ENCODE results near the gene NT5DC4.

The NT5DC4 gene

DNA sequence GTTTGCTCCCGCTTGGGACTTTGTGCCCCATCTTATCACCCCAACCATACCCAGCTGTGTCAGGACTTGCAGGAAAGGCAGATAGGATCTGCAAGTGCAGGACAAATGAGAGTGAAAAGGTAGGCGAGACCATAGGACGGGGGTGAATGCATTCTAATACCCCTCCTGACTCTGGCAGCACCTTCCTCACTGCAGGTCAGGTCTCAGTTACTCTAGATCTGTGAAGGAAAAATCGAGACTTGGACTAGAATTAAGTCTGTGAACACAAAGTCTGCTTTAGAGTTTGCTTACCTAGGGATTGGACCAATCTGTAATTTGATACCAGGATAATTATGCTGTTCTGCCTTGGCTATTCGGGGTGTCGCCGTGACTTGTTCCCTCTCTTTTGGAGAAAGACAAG lies 19.7 kb downstream of the NT5DC4 start:
- H3K27ac ChIP-seq = no peak overlapping the region
- no peak overlapping the region for H3K4me3 ChIP-seq

- no peak overlapping the region for H3K4me3 ChIP-seq
- peak overlapping the region in 1 of 21 experiments; percentile 58 for H3K27ac ChIP-seq
These were observed 29.1 kb downstream of the NT5DC4 start for GRCh38 chr2:112749755-112750559.

DNA sequence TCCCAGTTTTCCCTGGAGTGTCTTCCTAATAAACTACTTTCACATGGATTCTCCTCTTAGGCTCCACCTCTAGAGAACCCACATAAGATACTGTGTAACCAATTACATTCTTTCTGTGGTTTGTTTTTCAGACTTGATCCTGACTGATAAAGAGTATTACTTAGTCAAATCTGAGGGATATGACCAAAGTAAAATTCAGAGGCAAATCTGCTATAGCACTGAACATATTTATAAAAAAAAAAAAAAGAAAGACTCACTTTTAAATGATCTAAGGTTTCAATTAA lies 29.7 kb downstream of the NT5DC4 start:
- H3K4me3 ChIP-seq = no peak overlapping the region
- H3K27ac ChIP-seq = peak overlapping the region in 1 of 21 experiments; percentile 58

GRCh38 chr2:112751451-112752197 lies 30.8 kb downstream of the NT5DC4 start:
- no peak overlapping the region for H3K4me3 ChIP-seq
- no peak overlapping the region for H3K27ac ChIP-seq

- H3K4me3 ChIP-seq = no peak overlapping the region
- H3K27ac ChIP-seq = no peak overlapping the region
These were observed 31.8 kb downstream of the NT5DC4 start for GRCh38 chr2:112752667-112753066.

- Histone ChIP-seq H3K27ac (peak overlapping the region in 1 of 21 experiments; percentile 11), H3K4me3 (no peak overlapping the region)
These were observed 33.7 kb downstream of the NT5DC4 start for GRCh38 chr2:112754564-112754963.

DNA sequence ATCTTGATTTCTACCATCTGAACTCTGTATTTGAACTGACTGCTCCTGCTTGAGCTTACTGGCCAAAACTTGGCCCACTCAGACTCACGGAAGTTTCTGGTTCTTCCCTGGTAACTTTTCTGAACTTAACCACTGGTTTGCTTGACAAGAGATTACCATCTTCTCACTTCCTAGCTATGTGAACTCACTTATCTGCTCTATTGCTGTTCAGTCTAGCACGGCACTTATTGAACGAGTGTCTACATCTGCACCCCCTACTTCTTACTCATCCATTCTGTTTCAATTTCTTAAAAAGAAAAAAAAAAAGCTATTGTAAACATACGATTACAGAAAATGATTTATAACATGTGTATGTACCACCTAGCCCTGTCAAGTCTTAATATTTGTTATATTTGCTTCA lies 34.6 kb downstream of the NT5DC4 start:
- Histone ChIP-seq H3K27ac (peak overlapping the region in 1 of 21 experiments; percentile 8), H3K4me3 (no peak overlapping the region)

- Histone ChIP-seq H3K27ac (peak overlapping the region in 1 of 21 experiments; percentile 43), H3K4me3 (no peak overlapping the region)
These were observed 35.4 kb downstream of the NT5DC4 start for GRCh38 chr2:112756207-112756606.

DNA sequence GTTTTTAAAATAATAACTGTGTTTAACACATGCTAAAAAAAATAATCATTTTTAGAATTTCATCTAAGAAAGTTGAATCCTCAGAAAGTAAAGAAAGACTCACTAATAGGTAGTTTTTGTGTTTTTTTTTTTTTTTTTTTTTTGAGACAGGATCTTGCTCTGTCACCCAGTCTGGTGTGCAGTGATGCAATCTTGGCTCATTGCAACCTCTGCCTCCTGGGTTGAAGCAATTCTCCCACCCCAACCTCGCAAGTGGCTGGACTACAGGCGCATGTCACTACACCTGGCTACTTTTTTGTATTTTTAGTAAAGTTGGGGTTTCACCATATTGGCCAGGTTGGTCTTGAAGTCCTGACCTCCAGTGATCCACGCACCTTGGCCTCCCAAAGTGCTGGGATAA lies 36.4 kb downstream of the NT5DC4 start:
- Histone ChIP-seq H3K27ac (no peak overlapping the region), H3K4me3 (no peak overlapping the region)

DNA sequence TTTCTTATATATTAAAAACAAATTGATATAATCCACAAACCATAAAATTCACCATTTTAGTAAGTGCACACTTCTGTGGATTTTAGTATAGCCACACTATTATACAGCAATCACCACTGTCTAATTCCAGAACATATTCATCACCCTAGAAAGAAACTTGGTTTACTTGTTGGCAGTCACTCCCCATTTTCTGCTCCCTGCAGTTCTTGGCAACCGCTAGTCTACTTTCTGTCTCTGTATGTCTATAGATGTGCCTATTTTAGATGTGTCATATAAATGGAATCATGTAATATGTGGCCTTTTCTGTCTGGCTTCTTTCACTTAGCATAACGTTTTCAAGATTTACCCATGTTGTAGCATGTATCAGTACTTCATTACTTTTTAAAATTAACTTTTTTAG lies 37.9 kb downstream of the NT5DC4 start:
- H3K27ac ChIP-seq = no peak overlapping the region

GRCh38 chr2:112760149-112760548 lies 39.3 kb downstream of the NT5DC4 start:
- no peak overlapping the region for H3K4me3 ChIP-seq
- H3K27ac ChIP-seq = no peak overlapping the region

More for the DNA sequence above, 37.9 kb downstream of the NT5DC4 start:
- H3K4me3 ChIP-seq = no peak overlapping the region

GRCh38 chr2:112762276-112762675 lies 41.5 kb downstream of the NT5DC4 start:
- H3K4me3 ChIP-seq = no peak overlapping the region
- no peak overlapping the region for H3K27ac ChIP-seq

GRCh38 chr2:112764071-112765044 lies 43.5 kb downstream of the NT5DC4 start, which contains the start of gene CKAP2L:
TSS of gene CKAP2L (minus strand) at chr2:112764609. CDS start at chr2:112764598, 11 bp downstream.
- peak within 1 kb of the TSS in 16 of 21 experiments; percentile 0 to 77 (median 58) for H3K27ac ChIP-seq
- peak within 1 kb of the TSS; percentile 51 to 81 (median 70) for H3K4me3 ChIP-seq

GRCh38 chr2:112765251-112765650 lies 44.4 kb downstream of the NT5DC4 start:
- H3K27ac ChIP-seq = peak overlapping the region in 2 of 21 experiments; percentile 36 to 56
- H3K4me3 ChIP-seq = peak overlapping the region; percentile 51 to 81 (median 70)

DNA sequence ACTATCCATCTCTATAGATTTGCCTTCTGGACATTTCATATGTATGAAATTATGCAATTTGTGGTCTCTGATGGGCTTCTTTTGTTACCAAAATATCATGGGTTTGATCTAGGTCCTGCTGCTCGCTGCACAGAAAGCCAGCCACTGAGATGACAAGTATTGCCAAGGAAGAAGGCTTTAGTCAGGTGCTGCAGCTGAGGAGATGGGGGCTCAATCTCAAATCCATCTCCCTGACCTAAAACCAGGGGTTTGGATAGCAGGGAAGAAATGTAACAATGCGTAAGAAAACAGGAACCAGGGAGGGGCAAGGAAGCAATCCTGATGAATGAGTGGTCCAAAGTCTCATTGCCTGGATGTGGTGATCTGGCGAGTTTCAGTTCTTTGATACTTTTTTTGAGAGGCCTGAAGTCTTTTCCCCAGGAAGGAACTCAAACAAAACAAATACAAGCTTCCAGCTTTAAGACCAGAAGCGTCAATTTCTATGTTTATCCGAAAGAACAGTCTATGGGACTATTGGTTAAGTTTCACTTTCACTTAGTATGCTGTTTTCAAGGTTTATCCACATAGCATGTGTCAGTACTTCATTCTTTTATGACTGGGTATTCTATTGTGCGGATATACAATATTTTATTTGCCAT lies 47.0 kb downstream of the NT5DC4 start:
- Histone ChIP-seq H3K4me3 (peak overlapping the region in 1 of 7 experiments; percentile 5), H3K27ac (peak overlapping the region in 3 of 21 experiments; percentile 8 to 45 (median 42))

- Histone ChIP-seq H3K4me3 (no peak overlapping the region), H3K27ac (peak overlapping the region in 2 of 21 experiments; percentile 42 to 45)
These were observed 47.6 kb downstream of the NT5DC4 start for GRCh38 chr2:112768432-112768831.

DNA sequence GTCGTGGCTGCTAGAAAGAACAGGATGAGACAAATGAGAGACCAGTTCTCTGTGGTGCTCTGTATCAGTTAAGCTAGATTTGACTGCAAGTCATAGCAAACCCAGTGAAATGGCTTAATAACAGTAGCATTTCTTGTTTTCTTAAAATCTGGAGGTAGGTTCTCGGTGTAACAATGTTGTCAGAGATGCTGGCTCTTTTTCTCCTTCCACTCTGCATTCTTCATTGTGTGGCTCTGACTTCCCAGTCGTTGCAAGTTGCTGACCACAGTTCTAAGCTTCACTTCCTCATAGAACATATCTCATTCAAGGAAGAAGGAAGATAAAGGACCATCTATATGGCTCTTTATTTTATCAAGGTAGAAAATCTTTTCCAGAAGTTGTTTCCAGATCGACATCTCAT lies 51.5 kb downstream of the NT5DC4 start:
- Histone ChIP-seq H3K4me3 (no peak overlapping the region), H3K27ac (no peak overlapping the region)

DNA sequence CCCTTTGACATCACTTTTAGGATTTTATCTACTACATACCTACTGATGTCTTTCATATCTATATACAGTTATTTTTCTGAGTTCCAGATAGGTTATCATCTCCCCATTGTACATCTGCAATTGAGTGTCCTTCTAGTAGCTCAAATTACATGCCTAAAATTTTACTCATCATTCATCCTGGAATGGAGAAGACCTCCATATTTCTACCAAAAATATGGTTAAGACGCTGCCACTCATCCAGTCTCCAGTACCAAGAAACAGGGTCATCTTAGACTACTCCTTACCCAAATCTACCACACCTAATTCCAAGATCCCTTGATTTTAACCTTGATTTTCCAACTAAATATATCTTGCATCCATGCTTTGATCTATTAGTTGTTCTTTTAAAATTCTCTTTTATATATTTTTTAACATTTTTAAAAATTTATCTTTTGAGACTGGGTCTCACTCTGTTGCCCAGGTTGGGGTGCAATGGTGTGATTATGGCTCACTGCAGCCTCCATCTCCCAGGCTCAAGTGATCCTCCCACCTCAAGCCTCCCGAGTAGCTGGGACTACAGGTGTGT lies 52.2 kb downstream of the NT5DC4 start:
- H3K27ac ChIP-seq = no peak overlapping the region

GRCh38 chr2:112773556-112773955 lies 52.7 kb downstream of the NT5DC4 start:
- H3K27ac ChIP-seq = no peak overlapping the region
- H3K4me3 ChIP-seq = no peak overlapping the region

More for the DNA sequence above, 52.2 kb downstream of the NT5DC4 start:
- no peak overlapping the region for H3K4me3 ChIP-seq
